ENCODE measurements around the gene KLK15. TPM values are rescaled to one million over a fixed set of nuclear protein-coding genes. Genes with fewer than 3 reads are reported as not detected.

KLK15 gene
- total and polyA plus RNA-seq, 2 of the 8 experiments (the other 6 are each of a cell fraction or from before 2014, with no cell fraction given), result not detected

GRCh38 chr19:50851620-50852019, 18.2 kb upstream of the KLK15 start:
- Histone ChIP-seq H3K4me3 (ENCODE audit: extremely low read depth in 1 of 4, insufficient read depth in 2 of 4, low read depth in 3 of 4, low read length in 4 of 4) (no peak overlapping the region), H2AFZ (ENCODE audit: low read length) (no peak overlapping the region), H3K79me2 (ENCODE audit: control insufficient read depth in 1 of 2, insufficient read depth in 2 of 2, low read length in 2 of 2) (no peaks in the 10 kb centered on the region), H2BK20ac (ENCODE audit: low read length) (no peak overlapping the region), H2BK120ac (replicated peaks; ENCODE audit: low read depth, low read length) (no peak overlapping the region), H4K8ac (ENCODE audit: extremely low read depth, insufficient read depth, low read length) (no peak overlapping the region), H4K5ac (ENCODE audit: insufficient read length, low read depth, low read length) (no peak overlapping the region), H3K23ac (ENCODE audit: insufficient read length) (no peak overlapping the region), H3K4me1 (replicated peaks in 1 of 4; ENCODE audit: control insufficient read depth in 3 of 4, insufficient read depth in 4 of 4, low read length in 3 of 4) (no peaks in the 10 kb centered on the region), H3K4me2 (ENCODE audit: insufficient read depth in 1 of 2, low read depth in 2 of 2, low read length in 2 of 2) (no peak overlapping the region), H4K91ac (replicated peaks; ENCODE audit: insufficient read length, low read length) (no peak overlapping the region), H3K27me3 (replicated peaks in 1 of 4; ENCODE audit: control insufficient read depth in 3 of 4, extremely low read depth in 1 of 4, insufficient read depth in 3 of 4, low read length in 3 of 4) (0 out of 7 replicates have a peak, but pooled peaks cover 0 to 4% (median 0%) of the 10 kb centered on the region in 4 experiments), H3K27ac (ENCODE audit: low read depth, low read length) (no peak overlapping the region), H3K18ac (ENCODE audit: extremely low read depth, low read length) (no peak overlapping the region), H3K4ac (replicated peaks; ENCODE audit: insufficient read length, low read depth, low read length) (no peak overlapping the region), H3K14ac (ENCODE audit: insufficient read length) (no peak overlapping the region), H2BK12ac (ENCODE audit: low read depth, low read length) (no peak overlapping the region), H2BK5ac (ENCODE audit: low read depth, low read length) (no peak overlapping the region), H3K9ac (replicated peaks in 1 of 4; ENCODE audit: extremely low read depth in 1 of 4, low read depth in 3 of 4, low read length in 3 of 4) (no peak overlapping the region), H3K23me2 (ENCODE audit: low read depth, low read length) (no peaks in the 10 kb centered on the region), H4K20me1 (replicated peaks in 1 of 2; ENCODE audit: control insufficient read depth in 1 of 2, insufficient read depth in 2 of 2, low read length in 2 of 2) (no peaks in the 10 kb centered on the region), H3K9me3 (ENCODE audit: insufficient read depth in 2 of 2, low read depth in 1 of 2, low read length in 1 of 2) (no peaks in the 10 kb centered on the region), H3K36me3 (ENCODE audit: control insufficient read depth in 2 of 4, insufficient read depth in 4 of 4, low read length in 3 of 4) (no peaks in the 10 kb centered on the region), H3K56ac (replicated peaks; ENCODE audit: insufficient read length, low read depth, low read length) (no peak overlapping the region), H2BK15ac (ENCODE audit: low read length) (no peak overlapping the region), H2AK5ac (ENCODE audit: low read depth, low read length) (no peak overlapping the region), H3K79me1 (ENCODE audit: low read depth, low read length) (no peaks in the 10 kb centered on the region)
- WGBS, 2 experiments (ENCODE audit: extremely low coverage in 1 of 2, insufficient coverage in 1 of 2, insufficient read length in 1 of 2, insufficient replicate concordance in 2 of 2, low coverage in 1 of 2, low lambda C conversion rate in 2 of 2, missing lambda C conversion rate in 1 of 2), result 80% methylated on average over 4 of the region's 4 CpGs; no CpG with 5 or more reads in 1 of the 2 experiments
- FAIRE-seq, result no peak
- ChIA-PET POLR2A (ENCODE audit: partially characterized antibody) (interaction anchor here (1.2 to 1.4 kb wide), 2 partner anchors 47 to 56 kb away, joined by 3 to 4 read pairs; no protein-coding TSS in a partner anchor), CTCF (ENCODE audit: partially characterized antibody) (interaction anchor here (0.6 kb wide), 1 partner anchor 65 kb away, joined by 3 read pairs; no protein-coding TSS in a partner anchor)
- DNase-seq (ENCODE audit: low read depth in 1 of 2, low spot score in 2 of 2), result no peak
- TF ChIP-seq SP2 (IDR thresholded peaks at IDR 0.05; ENCODE audit: low read length), result no peak
- TF ChIP-seq CREB1 (IDR thresholded peaks at IDR 0.05), result no peak
- no peak for TF ChIP-seq PHF8 (conservative IDR thresholded peaks at IDR 0.05; ENCODE audit: low read depth, low read length)
- TF ChIP-seq, protein P1, sequence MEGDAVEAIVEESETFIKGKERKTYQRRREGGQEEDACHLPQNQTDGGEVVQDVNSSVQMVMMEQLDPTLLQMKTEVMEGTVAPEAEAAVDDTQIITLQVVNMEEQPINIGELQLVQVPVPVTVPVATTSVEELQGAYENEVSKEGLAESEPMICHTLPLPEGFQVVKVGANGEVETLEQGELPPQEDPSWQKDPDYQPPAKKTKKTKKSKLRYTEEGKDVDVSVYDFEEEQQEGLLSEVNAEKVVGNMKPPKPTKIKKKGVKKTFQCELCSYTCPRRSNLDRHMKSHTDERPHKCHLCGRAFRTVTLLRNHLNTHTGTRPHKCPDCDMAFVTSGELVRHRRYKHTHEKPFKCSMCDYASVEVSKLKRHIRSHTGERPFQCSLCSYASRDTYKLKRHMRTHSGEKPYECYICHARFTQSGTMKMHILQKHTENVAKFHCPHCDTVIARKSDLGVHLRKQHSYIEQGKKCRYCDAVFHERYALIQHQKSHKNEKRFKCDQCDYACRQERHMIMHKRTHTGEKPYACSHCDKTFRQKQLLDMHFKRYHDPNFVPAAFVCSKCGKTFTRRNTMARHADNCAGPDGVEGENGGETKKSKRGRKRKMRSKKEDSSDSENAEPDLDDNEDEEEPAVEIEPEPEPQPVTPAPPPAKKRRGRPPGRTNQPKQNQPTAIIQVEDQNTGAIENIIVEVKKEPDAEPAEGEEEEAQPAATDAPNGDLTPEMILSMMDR (IDR thresholded peaks at IDR 0.05; ENCODE audit: control extremely low read depth in 1 of 3, insufficient read depth in 1 of 3, low read depth in 1 of 3, low read length in 3 of 3), result no peak
- no peak for TF ChIP-seq NANOG (IDR thresholded peaks at IDR 0.05; ENCODE audit: insufficient read depth, low read depth, low read length, poor library complexity, severe bottlenecking)
- no peak for TF ChIP-seq RBBP5 (IDR thresholded peaks at IDR 0.05; ENCODE audit: borderline replicate concordance, low read depth, low read length)
- no peak for TF ChIP-seq NRF1 (IDR thresholded peaks at IDR 0.05; ENCODE audit: low read depth, low read length)
- TF ChIP-seq, protein P2, sequence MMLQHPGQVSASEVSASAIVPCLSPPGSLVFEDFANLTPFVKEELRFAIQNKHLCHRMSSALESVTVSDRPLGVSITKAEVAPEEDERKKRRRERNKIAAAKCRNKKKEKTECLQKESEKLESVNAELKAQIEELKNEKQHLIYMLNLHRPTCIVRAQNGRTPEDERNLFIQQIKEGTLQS (IDR thresholded peaks at IDR 0.05; ENCODE audit: insufficient read depth, low read depth, low read length), result no peak
- TF ChIP-seq MAFK (IDR thresholded peaks at IDR 0.05; ENCODE audit: low read depth, low read length), result no peak
- no peak for TF ChIP-seq BCL11A (IDR thresholded peaks at IDR 0.05; ENCODE audit: low read depth in 2 of 2, low read length in 2 of 2)
- TF ChIP-seq SAP30 (IDR thresholded peaks at IDR 0.05; ENCODE audit: insufficient read depth, insufficient replicate concordance, low read length), result no peak

Data from H1 (cell line).